GM19328 (cell line): ENCODE data around the gene RNASE8.

Source experiments
- ATAC-seq: cut with Tn5 transposase; IDR thresholded peaks from one replicate; pipeline ENCODE4 v1.9.1; 2021; ENCODE audit warnings: mild to moderate bottlenecking, moderate library complexity; ENCODE audit not compliant: unreplicated experiment

The RNASE8 gene

DNA sequence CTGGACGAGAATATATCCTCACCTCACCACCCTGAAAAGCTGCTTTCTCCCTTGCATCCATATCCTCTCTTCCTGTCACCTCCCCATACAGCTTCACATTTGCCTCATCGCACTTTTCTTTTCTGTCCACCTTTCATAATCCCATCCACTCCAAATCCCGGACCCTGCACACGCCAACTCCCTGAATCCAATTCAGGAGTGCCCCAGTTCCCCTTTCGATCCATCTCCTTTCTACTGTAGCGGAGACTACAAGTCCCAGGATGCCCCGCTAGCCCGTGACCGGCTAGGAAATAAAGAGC lies 45.7 kb downstream of the RNASE8 start:
- no peak for ATAC-seq

GRCh38 chr14:21103710-21104447 lies 46.3 kb downstream of the RNASE8 start:
- peak; percentile 85 for ATAC-seq

GRCh38 chr14:21104448-21105060 lies 46.9 kb downstream of the RNASE8 start:
- peak; percentile 41 for ATAC-seq

DNA sequence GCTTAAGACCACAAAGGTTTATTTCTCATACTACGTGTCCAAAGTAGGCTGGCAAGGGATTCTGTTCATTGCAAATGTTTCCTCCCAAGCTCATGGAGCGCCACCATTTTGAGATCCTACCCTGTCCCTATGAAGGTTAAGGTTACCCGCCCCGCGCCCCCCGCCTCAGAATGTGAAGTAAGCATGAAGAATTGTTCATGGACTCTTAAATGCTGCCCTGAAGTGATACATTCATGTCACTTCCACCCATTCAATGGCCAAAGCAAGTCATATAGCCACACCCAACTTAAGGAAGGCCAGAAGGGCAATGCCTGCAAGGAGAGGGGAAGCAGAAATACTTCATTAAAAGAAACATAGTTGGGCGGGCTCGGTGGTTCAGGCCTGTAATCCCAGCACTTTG lies 47.5 kb downstream of the RNASE8 start:
- no peak for ATAC-seq

GRCh38 chr14:21106176-21106497 lies 48.5 kb downstream of the RNASE8 start:
- no peak for ATAC-seq

- no peak for ATAC-seq
Measured at GRCh38 chr14:21106498-21107282, 49.1 kb downstream of the RNASE8 start.

DNA sequence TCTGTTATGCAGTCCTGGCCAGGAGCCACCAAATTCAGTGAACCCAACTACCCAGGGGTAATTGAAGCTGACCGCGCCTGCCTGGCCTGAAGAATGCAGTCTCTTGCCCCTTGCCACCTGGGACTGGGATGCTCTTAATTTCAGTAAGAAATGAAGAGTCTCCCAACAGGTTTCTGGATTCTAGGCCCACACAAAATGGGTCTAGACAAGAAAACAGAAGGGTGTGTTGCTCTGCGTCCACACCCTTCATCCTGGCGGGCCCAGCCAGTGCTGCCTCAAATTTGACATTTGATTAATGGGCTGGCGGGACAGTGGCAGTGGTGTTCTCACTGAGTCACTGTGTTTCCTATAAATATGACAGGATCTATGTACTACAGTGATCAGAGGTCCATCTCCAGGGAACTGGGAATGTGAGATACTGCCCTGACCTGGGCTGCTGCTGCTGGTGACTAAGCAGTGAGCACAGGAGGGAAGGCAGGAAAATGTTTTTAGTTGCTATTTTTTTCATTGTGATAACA lies 49.7 kb downstream of the RNASE8 start:
- no peak for ATAC-seq
